GM12865 (cell line): ENCODE results near the gene CYP51A1.
"Not testable (repeated sequence)": the region's sequence is repeated elsewhere in the genome, so short reads cannot be mapped to it uniquely, and the experiment has no call there.

ENCODE experiments used
- DNase-seq: peaks from one replicate; pipeline ENCODE4 v3.0.0; 2010; ENCODE audit warnings: low read depth
- H3K4me3 ChIP-seq: 2 replicates; pipeline ENCODE4 v1.5.1; 2011; ENCODE audit warnings: mild to moderate bottlenecking, low read depth, low read length, control low read depth
- TF ChIP-seq, protein P1 (sequence below): IDR thresholded peaks from 2 replicates; pipeline ENCODE4 v1.5.1; 2011; ENCODE audit warnings: low read length, control low read depth, low read depth, inconsistent platforms; ENCODE audit not compliant: insufficient read depth; ENCODE audit errors: missing control alignments

CYP51A1 gene

DNA sequence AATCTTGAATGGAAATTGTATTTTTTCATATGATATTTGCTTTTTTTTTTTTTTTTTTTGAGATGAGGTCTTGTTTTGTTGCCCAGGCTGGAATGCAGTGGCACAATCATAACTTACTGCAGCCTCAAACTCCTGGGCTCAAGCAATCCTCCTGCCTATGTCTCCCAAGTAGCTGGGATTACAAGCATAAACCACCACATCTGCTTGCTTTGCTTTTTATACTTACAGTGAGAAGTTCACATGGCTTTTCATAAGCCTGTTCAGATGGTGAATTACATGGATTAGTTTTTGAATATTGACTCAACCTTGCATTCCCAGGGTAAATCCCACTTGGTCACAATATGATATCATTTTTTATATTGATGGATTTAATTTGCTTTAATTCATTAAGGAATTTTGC, 22.7 kb upstream of the CYP51A1 start:
- TF ChIP-seq, protein P1, sequence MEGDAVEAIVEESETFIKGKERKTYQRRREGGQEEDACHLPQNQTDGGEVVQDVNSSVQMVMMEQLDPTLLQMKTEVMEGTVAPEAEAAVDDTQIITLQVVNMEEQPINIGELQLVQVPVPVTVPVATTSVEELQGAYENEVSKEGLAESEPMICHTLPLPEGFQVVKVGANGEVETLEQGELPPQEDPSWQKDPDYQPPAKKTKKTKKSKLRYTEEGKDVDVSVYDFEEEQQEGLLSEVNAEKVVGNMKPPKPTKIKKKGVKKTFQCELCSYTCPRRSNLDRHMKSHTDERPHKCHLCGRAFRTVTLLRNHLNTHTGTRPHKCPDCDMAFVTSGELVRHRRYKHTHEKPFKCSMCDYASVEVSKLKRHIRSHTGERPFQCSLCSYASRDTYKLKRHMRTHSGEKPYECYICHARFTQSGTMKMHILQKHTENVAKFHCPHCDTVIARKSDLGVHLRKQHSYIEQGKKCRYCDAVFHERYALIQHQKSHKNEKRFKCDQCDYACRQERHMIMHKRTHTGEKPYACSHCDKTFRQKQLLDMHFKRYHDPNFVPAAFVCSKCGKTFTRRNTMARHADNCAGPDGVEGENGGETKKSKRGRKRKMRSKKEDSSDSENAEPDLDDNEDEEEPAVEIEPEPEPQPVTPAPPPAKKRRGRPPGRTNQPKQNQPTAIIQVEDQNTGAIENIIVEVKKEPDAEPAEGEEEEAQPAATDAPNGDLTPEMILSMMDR, result no peak
- DNase-seq, result no peak
- H3K4me3 ChIP-seq, result no peak overlapping the region

GRCh38 chr7:92155108-92155739, 20.9 kb upstream of the CYP51A1 start:
- TF ChIP-seq, protein P1, result no peak
- H3K4me3 ChIP-seq, result no peak overlapping the region
- no peak for DNase-seq

GRCh38 chr7:92150450-92151017, 16.3 kb upstream of the CYP51A1 start:
- DNase-seq, result no peak
- H3K4me3 ChIP-seq, result no peak overlapping the region
- TF ChIP-seq, protein P1, result no peak

DNA sequence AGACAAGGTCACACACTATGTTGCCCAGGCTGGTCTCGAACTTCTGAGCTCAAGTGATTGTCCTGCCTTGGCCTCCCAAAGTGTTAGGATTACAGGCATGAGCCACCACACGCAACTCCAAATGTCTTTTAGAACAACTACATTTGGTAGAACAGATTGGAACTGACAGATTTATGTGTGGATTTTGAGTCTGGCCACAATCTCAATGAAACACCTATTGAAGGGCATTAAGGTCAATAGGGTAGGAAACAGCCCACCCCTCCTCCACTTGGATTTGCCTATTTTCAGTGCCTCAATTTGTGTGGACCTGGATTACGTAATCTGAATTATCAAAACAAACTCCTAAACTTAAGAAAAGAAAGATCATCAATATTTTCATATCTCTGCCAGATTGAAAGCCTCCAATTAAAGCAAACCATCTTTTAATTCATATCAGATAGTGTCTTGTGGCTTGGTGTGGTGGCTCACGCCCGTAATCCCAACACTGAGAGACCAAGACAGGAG, 15.5 kb upstream of the CYP51A1 start:
- no peak for DNase-seq
- no peak overlapping the region for H3K4me3 ChIP-seq
- TF ChIP-seq, protein P1, result no peak

- H3K4me3 ChIP-seq, DNase-seq: not testable (repeated sequence)
These were observed 9.1 kb upstream of the CYP51A1 start for GRCh38 chr7:92143192-92143880.

DNA sequence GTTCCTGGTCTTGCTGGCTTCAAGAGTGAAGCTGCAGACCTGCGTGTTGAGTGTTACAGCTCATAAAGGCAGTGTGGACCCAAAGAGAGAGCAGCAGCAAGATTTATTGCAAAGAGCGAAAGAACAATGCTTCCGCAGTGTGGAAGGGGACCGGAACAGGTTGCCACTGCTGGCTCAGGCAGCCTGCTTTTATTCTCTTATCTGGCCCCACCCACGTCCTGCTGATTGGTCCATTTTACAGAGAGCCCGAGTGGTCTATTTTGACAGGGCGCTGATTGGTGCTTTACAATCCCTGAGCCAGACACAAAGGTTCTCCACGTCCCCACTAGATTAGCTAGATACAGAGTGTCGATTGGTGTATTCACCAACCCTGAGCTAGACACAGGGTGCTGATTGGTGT, 8.5 kb upstream of the CYP51A1 start:
- not testable (repeated sequence) for DNase-seq, H3K4me3 ChIP-seq

- DNase-seq, result no peak
- TF ChIP-seq, protein P1, result no peak
These were observed 6.9 kb upstream of the CYP51A1 start for GRCh38 chr7:92141161-92141560.

More at GRCh38 chr7:92141161-92141560, 6.9 kb upstream of the CYP51A1 start:
- H3K4me3 ChIP-seq, result no peak overlapping the region
